T-helper 2 cell treated with Interferon-gamma antibody and Interleukin-4, amounts not matched to agents 5 μg/mL and 100 μg/mL, for 36 hours (primary cell): ENCODE results near the gene DLGAP4.

Experiments used
- DNase-seq: peaks from one replicate; pipeline ENCODE4 v3.0.0; 2021; ENCODE audit warnings: low spot score
- H3K27ac Mint-ChIP-seq: one replicate; pipeline ENCODE4 v1.8.0; 2021; ENCODE audit warnings: mild to moderate bottlenecking, mixed read lengths
- H3K27me3 Mint-ChIP-seq: one replicate; pipeline ENCODE4 v1.8.0; 2021; ENCODE audit warnings: low read depth, mixed read lengths
- H3K36me3 Mint-ChIP-seq: one replicate; pipeline ENCODE4 v1.8.0; 2021; ENCODE audit warnings: low read depth, mixed read lengths
- H3K4me1 Mint-ChIP-seq: one replicate; pipeline ENCODE4 v1.8.0; 2021; ENCODE audit warnings: low read depth, mixed read lengths
- H3K4me3 Mint-ChIP-seq: one replicate; pipeline ENCODE4 v1.8.0; 2022; ENCODE audit warnings: mild to moderate bottlenecking, moderate library complexity, mixed read lengths
- H3K9me3 Mint-ChIP-seq: one replicate; pipeline ENCODE4 v1.8.0; 2021; ENCODE audit warnings: mixed read lengths

Gene DLGAP4

DNA sequence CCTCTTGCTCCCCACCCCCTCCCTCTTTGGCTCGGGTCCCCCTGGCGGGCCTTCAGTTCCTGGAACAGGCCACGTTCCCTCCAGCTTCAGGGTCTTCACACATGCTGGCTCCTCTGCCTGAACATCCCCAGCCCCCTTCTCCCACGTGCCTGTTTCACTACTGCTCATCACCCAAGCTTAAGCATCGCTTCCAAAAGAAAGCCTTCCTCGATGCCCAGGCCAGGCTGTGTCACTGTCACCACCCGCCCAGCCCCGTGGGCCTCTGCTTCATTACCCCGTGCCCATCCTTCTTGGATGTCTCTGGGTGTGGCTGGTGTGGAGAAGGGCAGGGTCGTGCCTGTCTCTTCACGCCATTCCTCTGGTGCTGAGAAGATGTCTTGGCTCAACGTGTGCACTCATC lies 2.8 kb downstream of the DLGAP4 start:
- H3K9me3 Mint-ChIP-seq = no peaks in the 10 kb centered on the region
- peaks cover 39% of the 10 kb centered on the region for H3K27me3 Mint-ChIP-seq
- H3K27ac Mint-ChIP-seq = no peak overlapping the region
- H3K36me3 Mint-ChIP-seq = no peaks in the 10 kb centered on the region
- no peak overlapping the region for H3K4me3 Mint-ChIP-seq
- no peak for DNase-seq
- H3K4me1 Mint-ChIP-seq = no peaks in the 10 kb centered on the region

DNA sequence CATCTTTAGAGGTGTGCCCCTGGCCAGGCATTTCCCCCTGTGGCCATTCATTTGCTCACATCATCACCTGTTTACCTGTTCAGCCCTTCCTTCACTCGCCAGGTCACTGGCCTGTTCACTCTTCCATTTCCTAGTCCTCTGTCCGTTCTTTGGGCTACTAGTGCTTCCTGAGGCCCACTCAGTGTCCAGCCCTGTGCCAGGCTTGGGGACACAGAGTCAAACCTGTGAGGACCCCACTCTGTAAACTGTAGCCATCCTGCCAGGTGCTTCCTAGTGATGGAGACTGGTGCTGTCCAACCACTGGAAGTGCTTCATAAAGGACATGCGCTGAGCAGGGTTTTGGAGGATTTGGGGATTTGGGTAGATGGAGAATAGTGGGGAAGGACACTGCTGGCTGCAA lies 3.5 kb downstream of the DLGAP4 start:
- no peak overlapping the region for H3K27ac Mint-ChIP-seq
- no peak for DNase-seq
- no peaks in the 10 kb centered on the region for H3K36me3 Mint-ChIP-seq
- no peaks in the 10 kb centered on the region for H3K4me1 Mint-ChIP-seq
- no peak overlapping the region for H3K4me3 Mint-ChIP-seq
- no peaks in the 10 kb centered on the region for H3K9me3 Mint-ChIP-seq
- H3K27me3 Mint-ChIP-seq = peaks cover 34% of the 10 kb centered on the region

DNA sequence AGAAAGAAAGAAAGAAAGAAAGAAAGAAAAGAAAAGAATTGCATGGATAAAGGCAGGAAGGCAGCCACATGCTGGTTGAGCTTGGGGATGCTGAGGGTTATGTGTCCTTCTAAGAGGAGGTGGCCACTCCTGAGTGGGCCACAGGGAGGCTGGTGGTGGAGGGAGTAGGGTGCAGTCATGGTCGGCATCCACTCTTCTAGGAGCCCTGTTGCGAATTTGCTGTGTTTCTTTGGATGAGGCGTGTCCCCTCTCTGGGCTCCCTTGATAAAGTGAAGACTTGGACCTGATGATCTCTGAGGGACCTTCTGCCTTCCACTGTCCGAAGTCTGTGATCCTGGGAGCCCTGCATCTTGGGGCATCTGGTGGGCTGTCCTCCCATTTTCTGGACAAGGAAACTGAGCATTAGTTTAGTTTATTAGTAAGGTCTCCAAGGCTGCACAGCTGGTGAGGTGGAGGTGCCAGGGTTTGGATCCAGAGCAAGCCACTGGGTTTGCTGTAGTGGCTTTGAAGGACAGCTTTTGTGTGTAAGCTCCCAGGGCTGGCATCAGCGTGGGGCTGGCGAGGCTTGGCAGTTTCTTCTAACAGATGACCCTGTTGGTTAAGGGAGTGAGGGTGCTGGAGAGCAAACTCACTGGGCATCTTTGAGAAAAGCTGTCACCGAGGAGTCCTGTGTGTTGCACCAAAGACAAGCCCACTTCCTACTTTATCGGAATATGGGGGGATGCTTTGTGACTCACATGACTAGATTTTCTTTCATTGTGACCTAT lies 4.3 kb downstream of the DLGAP4 start:
- DNase-seq = no peak
- Mint-ChIP-seq H3K4me1 (no peaks in the 10 kb centered on the region), H3K27ac (no peak overlapping the region), H3K27me3 (peaks cover 27% of the 10 kb centered on the region), H3K9me3 (no peaks in the 10 kb centered on the region), H3K4me3 (no peak overlapping the region), H3K36me3 (no peaks in the 10 kb centered on the region)

DNA sequence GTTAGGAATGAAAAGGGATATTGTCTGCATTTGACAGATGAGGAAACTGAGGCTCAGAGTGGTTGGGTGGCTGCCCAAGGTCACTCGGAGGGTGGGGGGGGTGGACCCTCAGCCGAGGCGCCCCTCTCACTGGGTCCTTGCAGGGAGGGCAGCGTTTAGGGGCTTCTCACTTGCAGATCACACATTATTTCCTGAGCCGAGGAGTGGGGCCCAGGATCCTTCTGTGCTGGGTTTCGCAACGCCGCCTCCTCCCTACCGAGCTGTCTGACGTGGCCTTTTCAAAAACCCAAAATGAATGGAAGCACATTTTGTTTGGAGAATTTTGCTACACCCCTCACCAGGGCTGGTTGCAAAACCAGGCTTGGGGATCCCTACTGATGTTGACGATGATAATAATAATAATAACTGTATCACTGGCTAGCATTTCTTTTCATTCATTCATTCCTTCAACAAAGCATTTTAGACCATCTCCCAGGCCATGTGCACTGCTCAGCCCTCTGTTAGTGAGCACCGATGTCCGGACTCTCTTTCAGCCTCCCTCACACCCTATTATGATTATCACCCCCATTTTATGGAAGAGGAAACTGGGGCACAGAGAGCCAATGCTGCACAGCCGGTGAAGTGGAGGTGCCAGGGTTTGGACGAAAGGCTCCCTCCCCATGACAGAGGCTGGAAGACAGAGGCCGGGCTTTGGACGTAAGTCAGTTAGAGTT lies 5.2 kb downstream of the DLGAP4 start:
- Mint-ChIP-seq H3K9me3 (no peaks in the 10 kb centered on the region), H3K4me1 (no peaks in the 10 kb centered on the region), H3K27me3 (peaks cover 24% of the 10 kb centered on the region), H3K27ac (no peak overlapping the region), H3K36me3 (no peaks in the 10 kb centered on the region), H3K4me3 (no peak overlapping the region)
- DNase-seq = no peak

DNA sequence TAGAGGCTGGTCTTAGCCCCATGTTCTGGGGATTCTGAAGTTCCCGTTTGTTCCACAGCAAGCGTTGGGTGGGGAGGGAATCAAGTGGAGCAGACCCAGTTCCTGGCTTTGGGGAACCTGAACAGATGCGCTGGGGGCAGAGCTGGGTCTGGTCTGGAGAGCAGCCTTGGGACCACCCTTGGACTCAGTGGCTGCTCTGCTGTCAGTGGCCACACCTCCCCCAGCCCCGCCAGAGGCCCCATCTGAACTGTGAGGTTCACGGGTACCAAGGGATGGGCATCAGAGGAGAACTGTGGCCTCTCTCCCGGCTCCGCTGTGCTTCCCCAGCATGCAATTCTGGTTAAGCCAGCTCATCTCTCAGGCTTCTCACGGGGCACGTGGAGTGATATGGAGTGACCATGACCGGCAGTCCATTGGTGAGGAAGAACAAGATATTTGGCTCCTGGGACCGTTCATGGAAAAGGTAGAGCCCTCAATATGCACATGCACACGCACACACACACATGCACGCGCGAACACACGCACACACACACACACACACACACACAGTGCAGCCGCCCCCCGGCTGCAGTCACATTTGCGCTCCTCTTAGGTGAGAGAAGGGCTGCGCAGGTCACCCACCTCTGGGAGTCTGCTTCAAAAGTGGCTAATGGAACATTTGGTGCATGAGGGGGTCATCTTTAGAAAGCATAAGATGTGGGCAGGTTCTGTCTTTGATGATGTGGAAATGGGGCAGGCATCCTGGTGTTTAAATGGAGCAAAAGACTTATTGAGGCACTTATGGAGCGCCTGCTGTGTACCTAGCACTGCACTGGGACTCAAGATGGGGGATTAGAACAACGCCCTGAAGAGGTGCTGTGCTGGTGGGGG lies 6.0 kb downstream of the DLGAP4 start:
- no peak for DNase-seq
- H3K36me3 Mint-ChIP-seq = no peaks in the 10 kb centered on the region
- no peaks in the 10 kb centered on the region for H3K9me3 Mint-ChIP-seq
- no peak overlapping the region for H3K4me3 Mint-ChIP-seq
- no peaks in the 10 kb centered on the region for H3K4me1 Mint-ChIP-seq
- H3K27me3 Mint-ChIP-seq = peaks cover 24% of the 10 kb centered on the region
- no peak overlapping the region for H3K27ac Mint-ChIP-seq

DNA sequence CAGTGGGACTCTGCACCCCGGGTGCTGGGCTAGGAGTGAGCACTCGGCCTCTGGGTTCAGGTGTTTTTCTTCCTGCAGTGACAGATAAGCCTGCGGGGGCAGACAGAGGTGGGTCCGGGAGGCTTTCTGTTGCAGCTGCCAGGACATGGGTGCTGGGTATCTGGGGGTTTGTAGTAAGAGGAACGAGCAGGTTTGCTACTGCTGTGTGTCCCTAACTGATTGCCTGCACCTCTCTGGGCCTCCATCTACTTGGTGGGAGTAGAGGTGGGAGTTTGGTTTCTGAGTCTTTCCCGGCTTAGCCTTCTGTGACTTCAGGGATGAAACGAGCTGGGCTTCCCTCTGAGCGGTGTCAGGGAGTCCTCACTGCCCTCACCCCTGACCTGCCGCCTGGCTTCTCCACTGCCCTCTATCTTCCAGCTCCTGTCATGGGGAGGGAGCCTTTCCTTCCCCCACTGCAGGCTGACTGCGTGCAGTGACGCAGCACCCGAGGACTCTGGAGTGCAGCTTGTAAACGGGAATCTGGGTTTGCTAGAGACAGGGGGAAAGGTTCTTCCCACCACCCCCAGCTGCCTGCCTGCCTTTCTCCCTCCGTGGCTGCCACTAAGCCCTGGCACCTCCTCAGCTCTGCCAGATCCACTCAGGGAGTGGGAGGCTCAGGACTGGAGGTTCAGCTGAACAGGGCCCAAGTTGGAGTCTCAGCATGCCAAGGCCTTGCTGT lies 6.7 kb downstream of the DLGAP4 start:
- Mint-ChIP-seq H3K9me3 (no peaks in the 10 kb centered on the region), H3K4me1 (no peaks in the 10 kb centered on the region), H3K27me3 (peaks cover 18% of the 10 kb centered on the region), H3K4me3 (no peak overlapping the region), H3K36me3 (no peaks in the 10 kb centered on the region), H3K27ac (no peak overlapping the region)
- no peak for DNase-seq

DNA sequence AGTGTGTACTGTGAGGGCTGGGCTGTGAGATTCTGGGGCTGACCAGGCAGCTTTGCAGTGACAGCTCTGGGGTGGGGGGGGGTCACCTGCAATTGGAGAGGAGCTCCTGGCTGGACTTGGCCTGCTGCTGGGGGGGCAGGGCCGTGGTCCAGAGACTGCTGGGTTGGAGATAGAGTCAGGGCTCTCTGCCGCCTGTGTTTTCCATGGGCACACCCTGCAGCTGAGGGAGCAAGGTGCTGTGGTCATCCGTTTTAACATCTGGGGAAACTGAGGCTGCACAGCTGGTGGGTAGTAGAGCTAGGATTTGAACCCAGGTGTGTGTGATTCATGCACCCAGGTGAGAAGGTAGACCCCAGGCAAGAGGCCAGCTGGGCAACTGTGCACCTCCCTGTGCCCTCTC lies 7.3 kb downstream of the DLGAP4 start:
- Mint-ChIP-seq H3K36me3 (no peaks in the 10 kb centered on the region), H3K27ac (no peak overlapping the region), H3K9me3 (no peaks in the 10 kb centered on the region), H3K4me1 (no peaks in the 10 kb centered on the region), H3K4me3 (no peak overlapping the region), H3K27me3 (peaks cover 14% of the 10 kb centered on the region)
- DNase-seq = no peak

DNA sequence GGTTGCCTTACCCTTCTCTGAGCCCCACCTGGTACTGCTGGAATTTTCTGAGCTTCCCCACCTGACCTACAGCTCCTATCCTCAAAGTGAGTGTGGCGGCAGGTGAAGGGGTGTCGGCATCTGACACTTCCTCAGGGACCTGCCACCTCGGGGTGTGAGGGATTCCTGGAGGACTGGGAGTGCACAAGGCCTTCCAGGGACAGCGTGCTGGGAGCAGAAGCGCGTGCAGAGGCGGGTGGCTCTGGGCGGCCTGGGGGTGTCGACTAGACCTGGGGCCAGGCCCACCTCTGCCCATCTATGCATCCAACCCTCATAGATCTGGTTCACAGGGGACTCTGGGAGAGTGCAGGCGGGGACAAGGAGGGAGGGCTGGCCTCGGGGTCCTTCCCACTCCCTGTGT lies 7.8 kb downstream of the DLGAP4 start:
- Mint-ChIP-seq H3K27ac (no peak overlapping the region), H3K9me3 (no peaks in the 10 kb centered on the region), H3K36me3 (no peaks in the 10 kb centered on the region), H3K27me3 (peaks cover 11% of the 10 kb centered on the region), H3K4me3 (no peak overlapping the region), H3K4me1 (no peaks in the 10 kb centered on the region)
- no peak for DNase-seq

DNA sequence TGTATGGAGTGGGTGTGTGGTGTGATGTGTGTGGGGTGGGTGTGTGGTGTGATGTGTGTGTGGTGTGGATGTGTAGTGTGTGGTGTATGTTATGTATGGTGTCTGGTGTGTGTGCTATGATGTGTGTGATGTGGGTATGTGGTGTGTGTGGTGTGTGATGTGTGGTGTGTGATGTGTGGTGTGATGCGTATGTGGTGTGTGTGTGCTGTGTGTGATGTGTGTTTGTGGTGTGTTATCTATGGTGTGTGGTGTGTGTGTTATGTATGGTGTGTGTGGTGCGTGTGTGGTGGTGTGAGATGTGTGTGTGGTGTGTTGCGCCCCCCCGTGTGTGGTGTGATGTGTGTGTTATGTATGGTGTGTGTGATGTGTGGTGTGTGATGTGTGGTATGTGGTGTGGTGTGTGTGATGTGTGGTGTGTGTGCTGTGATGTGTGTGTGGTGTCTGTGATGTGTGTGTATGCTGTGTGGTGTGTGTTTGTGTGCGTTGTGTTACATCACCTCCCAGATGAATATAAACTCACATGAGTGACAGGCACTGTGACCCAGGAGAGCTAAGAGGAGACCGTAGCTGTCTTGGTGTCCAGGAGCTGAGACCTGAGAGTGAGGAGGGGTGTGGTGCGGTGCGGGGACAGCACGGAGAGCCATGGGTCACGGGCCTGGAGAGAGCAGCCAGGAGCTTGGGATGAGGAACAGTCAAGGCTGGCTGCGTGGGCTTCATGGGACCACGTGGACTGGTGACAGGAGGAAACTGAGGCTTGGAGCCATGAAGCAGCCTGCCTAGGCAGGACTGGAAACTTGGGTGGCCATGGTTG lies 8.8 kb downstream of the DLGAP4 start:
- Mint-ChIP-seq H3K27me3 (peaks cover 2% of the 10 kb centered on the region), H3K4me1 (no peaks in the 10 kb centered on the region), H3K36me3 (no peaks in the 10 kb centered on the region), H3K27ac (no peak overlapping the region), H3K9me3 (no peaks in the 10 kb centered on the region), H3K4me3 (no peak overlapping the region)
- no peak for DNase-seq

DNA sequence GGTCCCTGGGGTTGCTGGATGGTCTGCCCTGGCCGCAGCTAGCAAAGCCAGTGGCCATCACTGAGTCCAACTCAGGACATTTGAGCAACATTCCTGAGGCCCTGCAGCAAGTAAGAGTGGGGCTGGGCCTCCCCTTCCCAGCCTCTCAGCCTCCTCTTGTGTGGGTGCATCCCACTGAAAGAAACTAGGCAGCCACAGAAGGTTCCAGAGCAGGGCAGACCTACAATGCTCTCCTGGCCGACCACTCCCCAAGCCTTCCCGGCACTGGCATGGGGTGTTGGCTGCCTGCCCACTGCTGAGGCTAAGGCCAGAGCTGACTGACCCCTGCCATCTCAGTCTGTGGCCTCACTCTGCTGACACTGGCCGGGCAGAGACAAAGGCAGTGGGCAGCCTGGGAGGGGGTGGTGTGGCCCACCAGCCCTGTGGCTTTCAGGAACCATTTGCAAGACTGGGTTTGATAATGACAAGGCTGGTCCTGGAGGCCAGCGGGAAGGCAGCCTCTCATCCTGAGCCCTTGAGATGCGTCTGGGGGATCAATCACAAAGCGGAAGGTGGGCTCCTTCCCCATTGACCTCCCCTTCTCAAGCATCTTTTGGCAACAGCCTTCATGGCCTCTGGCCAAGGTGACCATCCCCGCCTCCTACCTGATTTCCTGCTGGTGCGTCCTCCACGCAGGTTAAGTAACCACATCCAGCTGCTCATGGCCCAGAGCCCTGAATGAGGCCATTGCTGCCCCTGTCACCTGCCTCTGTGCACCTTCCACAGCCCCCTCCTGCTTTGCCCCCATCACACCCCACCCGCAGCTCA lies 9.6 kb downstream of the DLGAP4 start:
- Mint-ChIP-seq H3K27ac (no peak overlapping the region), H3K4me3 (no peak overlapping the region), H3K27me3 (no peaks in the 10 kb centered on the region), H3K9me3 (no peaks in the 10 kb centered on the region), H3K4me1 (no peaks in the 10 kb centered on the region), H3K36me3 (no peaks in the 10 kb centered on the region)
- DNase-seq = no peak

DNA sequence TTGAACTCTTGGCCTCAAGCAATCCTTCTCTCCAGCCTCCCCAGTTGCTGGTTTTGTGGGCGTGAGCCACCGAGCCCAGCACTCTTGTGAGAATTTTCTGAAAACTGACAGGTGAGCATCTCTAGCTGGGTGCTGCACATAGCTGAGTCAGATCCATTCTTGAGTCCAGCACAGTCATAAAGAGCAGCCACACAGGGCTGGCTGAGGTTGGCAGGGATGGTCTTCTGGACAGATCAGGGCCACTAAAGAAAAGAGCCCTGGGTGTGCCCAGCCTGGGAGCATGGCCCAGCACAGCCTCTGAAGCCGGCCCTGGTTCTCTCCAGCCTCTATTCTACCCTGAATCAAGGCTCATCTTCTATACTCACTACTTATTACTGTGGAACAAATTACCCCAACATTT lies 11.5 kb downstream of the DLGAP4 start:
- no peak for DNase-seq
- H3K27me3 Mint-ChIP-seq = no peaks in the 10 kb centered on the region

DNA sequence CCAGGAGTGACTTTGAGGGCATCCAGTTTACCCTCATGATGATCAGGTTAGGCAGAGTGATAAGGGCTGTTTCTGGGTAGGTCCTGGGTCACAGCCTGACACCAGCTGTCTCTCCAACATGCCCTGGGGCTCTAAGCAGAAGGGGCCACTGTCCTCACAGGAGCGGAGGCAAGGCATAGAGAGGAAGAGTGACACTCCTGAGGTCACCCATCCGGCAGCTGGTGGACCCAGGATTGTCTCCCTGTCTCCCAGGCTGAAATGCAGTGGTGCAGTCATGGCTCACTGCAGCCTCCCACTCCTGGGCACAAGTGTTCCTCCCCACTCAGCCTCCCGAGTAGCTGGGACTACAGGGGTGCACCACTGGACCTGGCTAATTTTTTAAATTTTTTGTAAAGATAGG lies 12.0 kb downstream of the DLGAP4 start:
- no peak overlapping the region for H3K27ac Mint-ChIP-seq
- no peak overlapping the region for H3K4me3 Mint-ChIP-seq
- no peaks in the 10 kb centered on the region for H3K9me3 Mint-ChIP-seq
- no peak for DNase-seq
- H3K4me1 Mint-ChIP-seq = no peaks in the 10 kb centered on the region
- no peaks in the 10 kb centered on the region for H3K36me3 Mint-ChIP-seq
- no peaks in the 10 kb centered on the region for H3K27me3 Mint-ChIP-seq

More for the DNA sequence above, 11.5 kb downstream of the DLGAP4 start:
- Mint-ChIP-seq H3K4me3 (no peak overlapping the region), H3K4me1 (no peaks in the 10 kb centered on the region), H3K9me3 (no peaks in the 10 kb centered on the region), H3K27ac (no peak overlapping the region), H3K36me3 (no peaks in the 10 kb centered on the region)
